Esophagus muscularis mucosa (tissue), 4 donors: ENCODE data around the gene CRYBB2. TPM values are rescaled to one million over a fixed set of nuclear protein-coding genes. Genes with fewer than 3 reads are reported as not detected.
"Not testable (repeated sequence)": the region's sequence is repeated elsewhere in the genome, so short reads cannot be mapped to it uniquely, and the experiment has no call there.

Experiments
- DNase-seq: peaks from one replicate; pipeline ENCODE4 v3.0.0-alpha.2; 2017; ENCODE audit errors: extremely low spot score
- H3K27ac ChIP-seq, 4 donors: fragments of 200-600 bp; sonication (generic); replicated peaks in 1 of 4; 1 replicate in 3 of 4; 2 replicates in 1 of 4; pipeline ENCODE4 v1.5.1; 2016 to 2019; ENCODE audit warnings: mild to moderate bottlenecking in 1 of 4
- H3K27me3 ChIP-seq, 4 donors: fragments of 200-600 bp; sonication (generic); one replicate each; pipeline versions ENCODE4 v1.5.1 to v1.6.0; 2016 to 2019
- H3K36me3 ChIP-seq, 4 donors: fragments of 200-600 bp; sonication (generic); one replicate each; pipeline ENCODE4 v1.5.1; 2016 to 2019
- H3K4me1 ChIP-seq, 4 donors: fragments of 200-600 bp; sonication (generic); one replicate each; pipeline ENCODE4 v1.5.1; 2016 to 2019
- H3K4me3 ChIP-seq, 4 donors: fragments of 200-600 bp; sonication (generic); 1 replicate in 2 of 4; 2 replicates in 2 of 4; pipeline ENCODE4 v1.5.1; 2016 to 2019; ENCODE audit warnings: mild to moderate bottlenecking in 4 of 4, moderate library complexity in 1 of 4
- H3K9me3 ChIP-seq, 4 donors: fragments of 200-600 bp; sonication (generic); 1 replicate in 3 of 4; 2 replicates in 1 of 4; pipeline ENCODE4 v1.5.1; 2016 to 2019
- EP300 ChIP-seq: sonication (generic); formaldehyde crosslinking; IDR thresholded peaks from one replicate; pipeline ENCODE4 v1.6.1; 2017; ENCODE audit warnings: antibody characterized with exemption
- POLR2A ChIP-seq: fragments of 450-650 bp; IDR thresholded peaks from one replicate; pipeline ENCODE4 v1.6.1; 2017; ENCODE audit warnings: antibody characterized with exemption, moderate library complexity, mild to moderate bottlenecking, low read depth
- POLR2AphosphoS5 ChIP-seq, 2 donors: sonication (generic); formaldehyde crosslinking; IDR thresholded peaks; one replicate each; pipeline ENCODE4 v1.6.1; 2017; ENCODE audit warnings: antibody characterized with exemption in 2 of 2
- WGBS: methylation state at CpG from one replicate; pipeline ENCODE4 v1.1.5; 2018; 5-methylcytosine and 5-hydroxymethylcytosine counted together
- intact Hi-C: fragments of 100-400 bp; cut with DNase I; formaldehyde crosslinking; loops from one replicate; pipeline ENCODE4 v1.15.1; 2023
- total RNA-seq, 4 donors: library from RNA; depleted of rRNA; stranded (reverse); fragments of >200 nt; gene quantifications; one replicate each; pipeline versions ENCODE4 v1.1.0 to v1.2.1, GENCODE V29; 2016
- TF ChIP-seq, protein P1 (sequence below), 3 experiments: fragments of 200-600 bp in 2 of 3; fragments of 450-650 bp in 1 of 3; sonication (generic) in 2 of 3; IDR thresholded peaks; one replicate each; pipeline ENCODE4 v1.5.1; 2017 to 2019; ENCODE audit warnings: antibody characterized with exemption in 3 of 3, mild to moderate bottlenecking in 2 of 3, moderate library complexity in 1 of 3

CRYBB2 gene
- total RNA-seq, 4 donors from 2014 or later = 0.40 TPM; not detected in 3

- Histone ChIP-seq H3K4me1 (no peaks in the 10 kb centered on the region), H3K27ac (no peak within 1 kb of the TSS), H3K27me3 (no peaks in the 10 kb centered on the region), H3K36me3 (peaks cover 0 to 35% (median 27%) of the 10 kb centered on the region in 4 donors), H3K4me3 (no peak within 1 kb of the TSS), H3K9me3 (no peaks in the 10 kb centered on the region)
- WGBS = 91% methylated on average over 8 of the region's 17 CpGs
- DNase-seq = no peak
- intact Hi-C loops = no loop called here
- TF ChIP-seq EP300 (no peak), POLR2AphosphoS5 (IDR thresholded peaks at IDR 0.05) (no peak), POLR2A (no peak)
- TF ChIP-seq, protein P1, sequence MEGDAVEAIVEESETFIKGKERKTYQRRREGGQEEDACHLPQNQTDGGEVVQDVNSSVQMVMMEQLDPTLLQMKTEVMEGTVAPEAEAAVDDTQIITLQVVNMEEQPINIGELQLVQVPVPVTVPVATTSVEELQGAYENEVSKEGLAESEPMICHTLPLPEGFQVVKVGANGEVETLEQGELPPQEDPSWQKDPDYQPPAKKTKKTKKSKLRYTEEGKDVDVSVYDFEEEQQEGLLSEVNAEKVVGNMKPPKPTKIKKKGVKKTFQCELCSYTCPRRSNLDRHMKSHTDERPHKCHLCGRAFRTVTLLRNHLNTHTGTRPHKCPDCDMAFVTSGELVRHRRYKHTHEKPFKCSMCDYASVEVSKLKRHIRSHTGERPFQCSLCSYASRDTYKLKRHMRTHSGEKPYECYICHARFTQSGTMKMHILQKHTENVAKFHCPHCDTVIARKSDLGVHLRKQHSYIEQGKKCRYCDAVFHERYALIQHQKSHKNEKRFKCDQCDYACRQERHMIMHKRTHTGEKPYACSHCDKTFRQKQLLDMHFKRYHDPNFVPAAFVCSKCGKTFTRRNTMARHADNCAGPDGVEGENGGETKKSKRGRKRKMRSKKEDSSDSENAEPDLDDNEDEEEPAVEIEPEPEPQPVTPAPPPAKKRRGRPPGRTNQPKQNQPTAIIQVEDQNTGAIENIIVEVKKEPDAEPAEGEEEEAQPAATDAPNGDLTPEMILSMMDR (IDR thresholded peaks at IDR 0.05) = no peak
Observed at GRCh38 chr22:25199731-25200520, 19.5 kb upstream of the CRYBB2 start, which contains the start of gene CRYBB3. CRYBB3 (plus strand) TSS chr22:25199858; CDS start chr22:25201397, 1,539 bp downstream.

DNA sequence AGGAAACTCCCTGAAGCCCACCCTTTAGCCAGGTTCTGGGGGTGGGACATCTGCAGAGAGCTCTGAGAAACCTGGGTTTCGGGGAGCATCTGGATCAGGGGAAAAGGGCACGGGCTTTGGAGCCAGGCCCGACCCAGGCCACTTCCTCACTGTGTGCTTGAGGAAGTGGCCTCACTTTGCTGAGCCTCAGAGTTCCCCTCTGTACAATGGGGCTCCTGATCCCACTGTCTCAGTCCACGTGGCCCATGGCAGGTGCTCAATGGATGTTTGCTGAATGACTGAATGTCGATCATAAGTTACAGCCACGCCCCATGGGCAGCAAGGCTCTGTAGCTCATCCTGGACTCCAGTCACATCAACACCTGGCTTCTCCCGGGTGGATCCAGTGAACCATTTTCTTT, 18.5 kb upstream of the CRYBB2 start:
- 81% methylated on average over 7 of the region's 7 CpGs for WGBS
- Histone ChIP-seq H3K27me3 (no peaks in the 10 kb centered on the region), H3K4me3 (no peak overlapping the region), H3K4me1 (no peaks in the 10 kb centered on the region), H3K36me3 (peaks cover 0 to 26% (median 19%) of the 10 kb centered on the region in 4 donors), H3K27ac (no peak overlapping the region), H3K9me3 (no peaks in the 10 kb centered on the region)
- intact Hi-C loops = no loop called here
- TF ChIP-seq POLR2AphosphoS5 (IDR thresholded peaks at IDR 0.05) (no peak), POLR2A (no peak), EP300 (no peak)
- TF ChIP-seq, protein P1 (IDR thresholded peaks at IDR 0.05) = no peak
- no peak for DNase-seq

DNA sequence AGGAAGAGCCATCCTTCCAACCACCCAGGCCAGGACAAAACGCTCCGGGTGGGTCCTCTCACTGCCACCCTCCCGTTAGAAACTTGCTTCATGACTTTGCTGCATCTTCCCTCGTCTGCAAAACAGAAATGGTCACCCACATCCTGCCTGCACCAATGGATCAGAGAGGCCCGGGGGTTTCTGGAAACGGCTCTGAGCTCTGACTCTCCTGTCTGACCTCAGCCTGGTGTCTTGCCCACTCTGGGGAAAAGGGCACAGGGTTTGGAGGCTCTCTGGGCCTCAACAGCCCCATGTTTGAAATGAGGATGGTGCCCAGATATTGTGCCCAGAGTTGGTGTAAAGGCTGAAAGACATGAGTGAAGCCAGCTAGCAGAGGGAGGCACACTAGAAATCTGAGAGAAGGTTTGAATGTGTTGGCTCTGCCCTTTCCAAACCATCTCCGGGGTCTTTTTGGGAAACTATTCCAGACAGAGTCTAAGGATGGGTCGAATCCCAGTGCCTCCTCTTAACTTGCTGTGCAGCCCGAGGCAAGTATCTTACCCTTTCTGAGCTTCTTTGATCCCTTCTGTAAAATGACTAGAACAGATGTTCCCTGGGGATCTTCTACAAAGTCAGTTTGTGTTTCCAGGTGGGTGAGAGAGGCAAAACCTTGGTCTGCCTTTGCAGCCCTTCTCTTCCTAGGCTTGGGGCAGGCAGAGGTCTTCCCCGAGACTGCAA, 17.7 kb upstream of the CRYBB2 start:
- H3K27me3 ChIP-seq = no peaks in the 10 kb centered on the region
- TF ChIP-seq POLR2A = no peak
- H3K4me1 ChIP-seq = no peaks in the 10 kb centered on the region
- H3K9me3 ChIP-seq = no peaks in the 10 kb centered on the region
- H3K27ac ChIP-seq = no peak overlapping the region
- no peak overlapping the region for H3K4me3 ChIP-seq
- peaks cover 0 to 18% (median 11%) of the 10 kb centered on the region in 4 donors for H3K36me3 ChIP-seq
- intact Hi-C loops = no loop called here
- DNase-seq = no peak
- WGBS = 61% methylated on average over 10 of the region's 10 CpGs

- Histone ChIP-seq H3K9me3 (no peaks in the 10 kb centered on the region), H3K27ac (no peak overlapping the region), H3K4me1 (no peaks in the 10 kb centered on the region), H3K27me3 (no peaks in the 10 kb centered on the region), H3K36me3 (peaks cover 0 to 11% (median 5%) of the 10 kb centered on the region in 4 donors), H3K4me3 (no peak overlapping the region)
- 37% methylated on average over 9 of the region's 15 CpGs for WGBS
- intact Hi-C loops = no loop called here
- TF ChIP-seq POLR2AphosphoS5 (IDR thresholded peaks at IDR 0.05) (no peak), EP300 (no peak), POLR2A (no peak)
- TF ChIP-seq, protein P1 (IDR thresholded peaks at IDR 0.05) = peak; percentile 65 to 96 (median 69)
- DNase-seq = no peak
Observed at GRCh38 chr22:25202290-25202921, 17.0 kb upstream of the CRYBB2 start.

- intact Hi-C loops = no loop called here
Observed at GRCh38 chr22:25203082-25203481, 16.4 kb upstream of the CRYBB2 start.

DNA sequence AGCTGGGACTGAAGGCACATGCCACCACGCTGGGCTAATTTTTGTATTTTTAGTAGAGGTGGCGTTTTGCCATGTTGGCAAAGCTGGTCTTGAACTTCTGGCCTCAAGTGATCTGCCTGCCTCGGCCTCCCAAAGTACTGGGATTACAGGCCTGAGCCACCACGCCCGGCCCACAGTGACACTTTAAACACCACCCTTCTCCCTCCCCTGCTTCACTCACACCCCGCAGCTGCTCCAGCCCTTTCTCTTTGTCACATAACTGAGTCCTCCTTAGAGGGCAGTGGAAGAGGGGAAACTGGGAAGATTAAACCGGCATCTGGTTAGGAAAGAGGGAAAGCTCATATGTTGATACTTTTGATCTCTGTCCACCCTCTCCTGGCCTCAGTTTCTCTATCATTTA, 14.9 kb upstream of the CRYBB2 start:
- intact Hi-C loops, H3K27ac ChIP-seq, H3K27me3 ChIP-seq, H3K9me3 ChIP-seq, H3K4me3 ChIP-seq, H3K4me1 ChIP-seq, H3K36me3 ChIP-seq, DNase-seq: not testable (repeated sequence)
- 84% methylated on average over 7 of the region's 7 CpGs for WGBS

More at GRCh38 chr22:25203082-25203481, 16.4 kb upstream of the CRYBB2 start:
- Histone ChIP-seq H3K27me3 (no peaks in the 10 kb centered on the region), H3K4me1 (no peaks in the 10 kb centered on the region), H3K4me3 (no peak overlapping the region), H3K36me3 (peaks cover 0 to 9% (median 2%) of the 10 kb centered on the region in 4 donors), H3K27ac (no peak overlapping the region), H3K9me3 (no peaks in the 10 kb centered on the region)
- TF ChIP-seq POLR2A (no peak), EP300 (no peak), POLR2AphosphoS5 (IDR thresholded peaks at IDR 0.05) (no peak)
- TF ChIP-seq, protein P1 (IDR thresholded peaks at IDR 0.05) = no peak
- no peak for DNase-seq
- WGBS = 88% methylated on average over 4 of the region's 4 CpGs
